GM18520 (cell line): ENCODE data around the gene MICU2.

ENCODE experiments used
- ATAC-seq: cut with Tn5 transposase; IDR thresholded peaks from one replicate; pipeline ENCODE4 v1.9.1; 2021; ENCODE audit not compliant: unreplicated experiment

The MICU2 gene

GRCh38 chr13:21504379-21504778, 99.6 kb downstream of the MICU2 start:
- ATAC-seq: no peak

GRCh38 chr13:21501686-21502085, 102.3 kb downstream of the MICU2 start:
- no peak for ATAC-seq

GRCh38 chr13:21486322-21486721, 117.6 kb downstream of the MICU2 start:
- ATAC-seq: no peak

- ATAC-seq: no peak
Observed at GRCh38 chr13:21483748-21484147, 120.2 kb downstream of the MICU2 start.

GRCh38 chr13:21481359-21481758, 122.6 kb downstream of the MICU2 start:
- no peak for ATAC-seq

GRCh38 chr13:21478881-21479808, 124.8 kb downstream of the MICU2 start:
- peak; percentile 48 for ATAC-seq

- peak; percentile 47 for ATAC-seq
Observed at GRCh38 chr13:21476893-21477472, 127.0 kb downstream of the MICU2 start.

GRCh38 chr13:21475115-21475514, 128.9 kb downstream of the MICU2 start:
- no peak for ATAC-seq

- no peak for ATAC-seq
Observed at GRCh38 chr13:21470785-21471184, 133.2 kb downstream of the MICU2 start.

- no peak for ATAC-seq
Observed at GRCh38 chr13:21466527-21466926, 137.4 kb downstream of the MICU2 start.

GRCh38 chr13:21465710-21466160, 138.2 kb downstream of the MICU2 start:
- ATAC-seq: no peak

GRCh38 chr13:21463424-21463823, 140.5 kb downstream of the MICU2 start:
- ATAC-seq: no peak

- ATAC-seq: no peak
Observed at GRCh38 chr13:21461131-21461530, 142.8 kb downstream of the MICU2 start.

- ATAC-seq: peak; percentile 67
Observed at GRCh38 chr13:21458813-21459701, 144.9 kb downstream of the MICU2 start, which contains the start of gene ZDHHC20. TSS of gene ZDHHC20 (minus strand) at chr13:21459303. CDS start at chr13:21459171, 132 bp downstream.

GRCh38 chr13:21458451-21458812, 145.5 kb downstream of the MICU2 start:
- ATAC-seq: no peak

GRCh38 chr13:21453387-21454081, 150.4 kb downstream of the MICU2 start:
- no peak for ATAC-seq

GRCh38 chr13:21450936-21451335, 153.0 kb downstream of the MICU2 start:
- ATAC-seq: no peak

- no peak for ATAC-seq
Observed at GRCh38 chr13:21446656-21447055, 157.3 kb downstream of the MICU2 start.

GRCh38 chr13:21445759-21446158, 158.2 kb downstream of the MICU2 start:
- ATAC-seq: no peak

- no peak for ATAC-seq
Observed at GRCh38 chr13:21443171-21443570, 160.8 kb downstream of the MICU2 start.
